IMR-90 (cell line): Measurements from ENCODE around the gene ZMIZ1. TPM values are rescaled to one million over a fixed set of nuclear protein-coding genes. Genes with fewer than 3 reads are reported as not detected.

Experiments
- ATAC-seq: fragments of 200-7000 bp; cut with Tn5 transposase; 2 replicates; pipeline ENCODE4 v1.9.1; 2020; ENCODE audit warnings: low read depth, mild to moderate bottlenecking, moderate library complexity
- BruUV-seq: library from RNA; stranded (reverse); fragments of 400-500 nt; replicated peaks from 2 replicates; lab custom pipeline; 2021; lab: Mats Ljungman, UMichigan
- CTCF ChIA-PET: fragments of 300-600 bp; formaldehyde crosslinking; extraction: SDS; loops from one replicate; lab custom pipeline; 2021; ENCODE audit warnings: antibody characterized with exemption; lab: Yijun Ruan, JAX
- POLR2A ChIA-PET: fragments of 300-600 bp; sonication (Branson Sonifier 250); formaldehyde crosslinking; loops from one replicate; lab custom pipeline; 2022; ENCODE audit warnings: antibody characterized with exemption; ENCODE audit not compliant: unreplicated experiment; lab: Charles Lee
- DNase-seq: peaks from one replicate; pipeline ENCODE4 v3.0.0; 2013
- H2AFZ ChIP-seq: replicated peaks from 2 replicates; pipeline ENCODE3; 2013; ENCODE audit warnings: low read length, mild to moderate bottlenecking; ENCODE audit not compliant: poor library complexity
- H2AK5ac ChIP-seq: 2 replicates; pipeline ENCODE4 v1.6.1; 2013; ENCODE audit warnings: low read depth, low read length, inconsistent platforms
- H2AK9ac ChIP-seq: replicated peaks from 2 replicates; pipeline ENCODE3; 2013; ENCODE audit warnings: mild to moderate bottlenecking, low read depth, low read length, moderate library complexity; ENCODE audit not compliant: poor library complexity
- H2BK120ac ChIP-seq: 2 replicates; pipeline ENCODE4 v1.6.1; 2013; ENCODE audit warnings: low read depth, low read length, inconsistent platforms
- H2BK15ac ChIP-seq: 3 replicates; pipeline ENCODE4 v1.6.1; 2013; ENCODE audit warnings: low read depth, low read length, inconsistent platforms
- H2BK20ac ChIP-seq: 2 replicates; pipeline ENCODE4 v1.6.1; 2013; ENCODE audit warnings: low read depth, mild to moderate bottlenecking, inconsistent platforms, low read length, moderate library complexity
- H2BK5ac ChIP-seq: 2 replicates; pipeline ENCODE4 v1.6.1; 2013; ENCODE audit warnings: mild to moderate bottlenecking, low read depth, low read length, inconsistent platforms; ENCODE audit not compliant: poor library complexity, severe bottlenecking
- H3K14ac ChIP-seq: replicated peaks from 2 replicates; pipeline ENCODE4 v1.6.1; 2013; ENCODE audit warnings: low read depth, low read length, inconsistent platforms
- H3K18ac ChIP-seq: 2 replicates; pipeline ENCODE4 v1.6.1; 2013; ENCODE audit warnings: low read depth, low read length, control low read depth
- H3K23ac ChIP-seq: 2 replicates; pipeline ENCODE4 v1.6.1; 2013; ENCODE audit warnings: low read depth, low read length, inconsistent platforms
- H3K27ac ChIP-seq: 2 replicates; pipeline ENCODE4 v1.5.1; 2013; ENCODE audit warnings: mild to moderate bottlenecking, control low read depth, low read length; ENCODE audit not compliant: insufficient read depth
- H3K27me3 ChIP-seq: 2 replicates; pipeline ENCODE4 v1.6.1; 2013; ENCODE audit warnings: low read length; ENCODE audit not compliant: control insufficient read depth, insufficient read depth
- H3K36me3 ChIP-seq: 2 replicates; pipeline ENCODE4 v1.6.1; 2013; ENCODE audit warnings: low read length, mixed read lengths; ENCODE audit not compliant: control insufficient read depth, insufficient read depth
- H3K4ac ChIP-seq: 2 replicates; pipeline ENCODE4 v1.6.1; 2013; ENCODE audit warnings: low read depth, low read length, inconsistent platforms
- H3K4me1 ChIP-seq: 2 replicates; pipeline ENCODE4 v1.6.1; 2013; ENCODE audit warnings: low read length, mixed read lengths; ENCODE audit not compliant: control insufficient read depth, insufficient read depth
- H3K4me2 ChIP-seq: 2 replicates; pipeline ENCODE4 v1.6.1; 2013; ENCODE audit warnings: low read depth, mild to moderate bottlenecking, control low read depth, low read length, moderate library complexity
- H3K4me3 ChIP-seq: 2 replicates; pipeline ENCODE4 v1.5.1; 2013; ENCODE audit warnings: low read depth, mild to moderate bottlenecking, control low read depth, low read length, moderate library complexity; ENCODE audit not compliant: insufficient read depth
- H3K56ac ChIP-seq: 2 replicates; pipeline ENCODE4 v1.6.1; 2013; ENCODE audit warnings: low read length, inconsistent platforms; ENCODE audit not compliant: insufficient read depth; ENCODE audit errors: extremely low read depth
- H3K79me1 ChIP-seq, 2 experiments: 2 replicates each; pipeline ENCODE4 v1.6.1; 2013; ENCODE audit warnings: low read length in 2 of 2, inconsistent platforms in 1 of 2, low read depth in 1 of 2
- H3K9ac ChIP-seq: 2 replicates; pipeline ENCODE4 v1.6.1; 2013; ENCODE audit warnings: low read depth, low read length, control low read depth
- H3K9me1 ChIP-seq: 2 replicates; pipeline ENCODE4 v1.6.1; 2013; ENCODE audit warnings: low read length, inconsistent platforms; ENCODE audit not compliant: insufficient read depth
- H3K9me3 ChIP-seq: 2 replicates; pipeline ENCODE4 v1.6.1; 2013; ENCODE audit warnings: low read length; ENCODE audit not compliant: control insufficient read depth, insufficient read depth
- H4K20me1 ChIP-seq: 2 replicates; pipeline ENCODE4 v1.6.1; 2013; ENCODE audit warnings: low read length, inconsistent platforms; ENCODE audit not compliant: insufficient read depth
- H4K5ac ChIP-seq: 2 replicates; pipeline ENCODE4 v1.6.1; 2013; ENCODE audit warnings: mild to moderate bottlenecking, low read depth, low read length, control low read depth
- H4K8ac ChIP-seq, 2 experiments: 2 replicates each; pipeline ENCODE4 v1.6.1; 2013; ENCODE audit warnings: low read depth in 2 of 2, low read length in 2 of 2, control low read depth in 1 of 2, inconsistent platforms in 1 of 2
- H4K91ac ChIP-seq: 2 replicates; pipeline ENCODE4 v1.6.1; 2013; ENCODE audit warnings: low read depth, low read length, inconsistent platforms; ENCODE audit not compliant: insufficient read depth
- BHLHE40 ChIP-seq: fragments of 150-350 bp; IDR thresholded peaks from 2 replicates; pipeline ENCODE4 v1.6.1; 2016; ENCODE audit warnings: mild to moderate bottlenecking, low read depth, low read length
- CEBPB ChIP-seq: IDR thresholded peaks from 2 replicates; pipeline ENCODE4 v1.6.1; 2012; ENCODE audit warnings: low read depth, low read length, improper control_type of control experiment
- CHD1 ChIP-seq: IDR thresholded peaks from 2 replicates; pipeline ENCODE4 v1.6.1; 2012; ENCODE audit warnings: low read depth, low read length, improper control_type of control experiment
- FOS ChIP-seq: fragments of 150-350 bp; IDR thresholded peaks from 2 replicates; pipeline ENCODE4 v1.6.1; 2016; ENCODE audit warnings: low read depth, low read length
- MAFK ChIP-seq: IDR thresholded peaks from 2 replicates; pipeline ENCODE4 v1.6.1; 2012; ENCODE audit warnings: low read depth, low read length, improper control_type of control experiment
- MAZ ChIP-seq: IDR thresholded peaks from 2 replicates; pipeline ENCODE4 v1.6.1; 2012; ENCODE audit warnings: low read depth, mild to moderate bottlenecking, low read length, improper control_type of control experiment, moderate library complexity, borderline replicate concordance
- MXI1 ChIP-seq: IDR thresholded peaks from 2 replicates; pipeline ENCODE4 v1.6.1; 2012; ENCODE audit warnings: low read depth, mild to moderate bottlenecking, low read length, moderate library complexity, borderline replicate concordance
- NFE2L2 ChIP-seq: fragments of 150-350 bp; IDR thresholded peaks from 2 replicates; pipeline ENCODE4 v1.6.1; 2016; ENCODE audit warnings: low read depth, mild to moderate bottlenecking, low read length
- RAD21 ChIP-seq: IDR thresholded peaks from 2 replicates; pipeline ENCODE4 v1.6.1; 2012; ENCODE audit warnings: low read length, improper control_type of control experiment
- RCOR1 ChIP-seq: IDR thresholded peaks from 2 replicates; pipeline ENCODE4 v1.6.1; 2012; ENCODE audit warnings: mild to moderate bottlenecking, low read length, improper control_type of control experiment; ENCODE audit not compliant: insufficient replicate concordance
- WGBS, 2 experiments: methylation state at CpG; one replicate each; pipeline versions ENCODE4 v1.1.5 to v1.1.7; 2013; ENCODE audit warnings: missing lambda C conversion rate in 2 of 2; ENCODE audit not compliant: insufficient read length in 1 of 2; ENCODE audit errors: extremely low coverage in 2 of 2; 5-methylcytosine and 5-hydroxymethylcytosine counted together
- dilution Hi-C: fragments of 300-500 bp; cut with HindIII; formaldehyde crosslinking; loops from one replicate; pipeline ENCODE4 v1.14.3; 2018; ENCODE audit warnings: low sequenced_read_pairs; ENCODE audit not compliant: unreplicated experiment
- in situ Hi-C: fragments of 300-500 bp; cut with MboI; formaldehyde crosslinking; loops from 3 replicates; pipeline ENCODE4 v1.14.3; 2019; ENCODE audit warnings: low sequenced_read_pairs, inconsistent platforms, mixed read lengths
- intact Hi-C: fragments of 100-400 bp; cut with micrococcal nuclease; formaldehyde crosslinking; loops from 2 replicates; pipeline ENCODE4 v1.10.0; 2022
- polyA plus RNA-seq, 3 experiments: library from polyadenylated mRNA; depleted of rRNA; stranded (reverse); fragments of >200 nt; gene quantifications; 2 replicates each; pipeline ENCODE4 v1.2.3, GENCODE V29; 2012; ENCODE audit warnings: low replicate concordance in 1 of 3
- total RNA-seq: library from RNA; depleted of rRNA; stranded (reverse); fragments of >200 nt; gene quantifications from 2 replicates; pipeline ENCODE4 v1.2.3, GENCODE V29; 2012
- TF ChIP-seq, protein P1 (sequence below): conservative IDR thresholded peaks from 2 replicates; pipeline ENCODE4 v1.5.1; 2012; ENCODE audit warnings: mild to moderate bottlenecking, low read depth, low read length, improper control_type of control experiment
- TF ChIP-seq, protein P2 (sequence below): fragments of 150-350 bp; IDR thresholded peaks from 2 replicates; pipeline ENCODE4 v1.6.1; 2017; ENCODE audit warnings: mild to moderate bottlenecking, antibody characterized with exemption, low read length, low read depth

ZMIZ1 gene
- total and polyA plus RNA-seq, 2 of the 4 experiments (the other 2 are of a cell fraction), result 6.6 to 48.7 TPM

DNA sequence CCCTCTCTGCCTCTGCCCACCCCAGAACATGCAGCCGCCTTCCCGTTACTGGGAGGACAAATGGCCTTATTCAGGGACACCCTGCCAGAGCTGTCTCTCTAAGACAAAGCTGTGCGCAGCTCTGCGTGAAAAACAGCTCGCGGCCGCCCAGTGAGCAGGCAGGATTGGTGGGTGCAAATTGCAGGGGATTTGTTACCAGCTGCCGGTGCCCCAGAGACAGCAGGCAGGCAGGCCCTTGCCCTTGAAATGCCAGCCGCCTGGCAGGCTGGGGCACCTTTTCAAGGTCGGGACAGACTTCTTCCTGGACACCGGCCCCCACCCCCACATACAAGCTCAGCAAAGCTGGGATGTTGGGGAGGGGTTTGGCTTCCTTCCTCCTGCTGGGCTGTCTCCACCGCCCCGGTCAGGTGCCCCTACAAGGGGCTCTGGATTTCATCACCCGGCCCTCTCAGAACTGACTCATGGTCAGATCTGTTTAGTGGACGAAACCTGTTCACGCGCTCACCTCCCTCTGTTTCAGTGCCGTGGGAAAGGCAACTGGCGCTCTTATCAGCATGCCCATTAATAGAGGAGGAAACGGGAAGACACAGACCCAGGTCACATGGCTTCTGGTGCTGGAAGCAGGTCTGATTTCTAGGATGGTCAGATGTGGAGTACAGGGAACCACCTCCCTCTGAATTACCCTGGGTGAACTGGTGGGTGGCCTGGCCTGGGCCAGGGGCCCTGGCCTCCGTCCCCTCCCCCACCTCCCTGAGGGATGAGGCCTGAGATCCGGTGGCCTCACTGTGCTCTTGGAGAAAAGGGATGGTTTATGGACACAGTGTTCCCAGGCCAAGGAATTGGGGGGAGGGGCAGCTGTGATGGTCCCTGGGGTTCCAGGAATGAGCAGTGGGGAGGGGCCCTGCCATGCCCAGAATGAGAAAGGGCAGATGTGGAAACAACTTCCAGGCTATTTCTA is 154.6 kb downstream of the ZMIZ1 start:
- Histone ChIP-seq H3K14ac (0 out of 2 replicates have a peak overlapping the region, but pooled peaks have one; percentile 36), H3K27ac (peak overlapping the region; percentile 35; the same call in 1 of the 2 replicates), H4K5ac (no peak overlapping the region), H3K4me1 (peaks cover 49% of the 10 kb centered on the region), H2BK15ac (no peak overlapping the region), H3K18ac (no peak overlapping the region), H3K4ac (peak overlapping the region; percentile 53; the same call in 1 of the 2 replicates), H4K20me1 (peaks cover 64% of the 10 kb centered on the region), H3K56ac (no peak overlapping the region; the same call in 1 of the 2 replicates), H2BK5ac (no peak overlapping the region), H3K79me1 (peaks cover 55 to 98% of the 10 kb centered on the region in 2 experiments), H2AK5ac (peak overlapping the region; percentile 82), H2AK9ac (peak overlapping the region; percentile 89), H3K4me3 (no peak overlapping the region), H4K8ac (no peak overlapping the region), H3K9ac (no peak overlapping the region), H3K27me3 (no peaks in the 10 kb centered on the region), H2AFZ (peak overlapping the region; percentile 8), H3K23ac (peak overlapping the region; percentile 51; the same call in 1 of the 2 replicates), H3K4me2 (no peak overlapping the region), H3K9me3 (no peaks in the 10 kb centered on the region), H4K91ac (peak overlapping the region; percentile 29; the same call in 1 of the 2 replicates), H2BK20ac (peak overlapping the region; percentile 9; the same call in 1 of the 2 replicates), H2BK120ac (peak overlapping the region; percentile 26; the same call in 1 of the 2 replicates), H3K36me3 (peaks cover 49% of the 10 kb centered on the region), H3K9me1 (peaks cover 34% of the 10 kb centered on the region)
- 28% methylated on average over 3 of the region's 22 CpGs; no CpG with 5 or more reads in 1 of the 2 experiments for WGBS, 2 experiments
- ChIA-PET CTCF (no interaction called here), POLR2A (no interaction called here)
- in situ Hi-C loops, result no loop called here
- dilution Hi-C loops, result no loop called here
- ATAC-seq (peak; percentile 6; the same call in 1 of the 2 replicates), DNase-seq (peak; percentile 86)
- TF ChIP-seq MXI1, result no peak
- TF ChIP-seq, protein P1, sequence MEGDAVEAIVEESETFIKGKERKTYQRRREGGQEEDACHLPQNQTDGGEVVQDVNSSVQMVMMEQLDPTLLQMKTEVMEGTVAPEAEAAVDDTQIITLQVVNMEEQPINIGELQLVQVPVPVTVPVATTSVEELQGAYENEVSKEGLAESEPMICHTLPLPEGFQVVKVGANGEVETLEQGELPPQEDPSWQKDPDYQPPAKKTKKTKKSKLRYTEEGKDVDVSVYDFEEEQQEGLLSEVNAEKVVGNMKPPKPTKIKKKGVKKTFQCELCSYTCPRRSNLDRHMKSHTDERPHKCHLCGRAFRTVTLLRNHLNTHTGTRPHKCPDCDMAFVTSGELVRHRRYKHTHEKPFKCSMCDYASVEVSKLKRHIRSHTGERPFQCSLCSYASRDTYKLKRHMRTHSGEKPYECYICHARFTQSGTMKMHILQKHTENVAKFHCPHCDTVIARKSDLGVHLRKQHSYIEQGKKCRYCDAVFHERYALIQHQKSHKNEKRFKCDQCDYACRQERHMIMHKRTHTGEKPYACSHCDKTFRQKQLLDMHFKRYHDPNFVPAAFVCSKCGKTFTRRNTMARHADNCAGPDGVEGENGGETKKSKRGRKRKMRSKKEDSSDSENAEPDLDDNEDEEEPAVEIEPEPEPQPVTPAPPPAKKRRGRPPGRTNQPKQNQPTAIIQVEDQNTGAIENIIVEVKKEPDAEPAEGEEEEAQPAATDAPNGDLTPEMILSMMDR, result no peak
- peak; percentile 16; the same call in 1 of the 2 replicates for TF ChIP-seq MAZ
- TF ChIP-seq CEBPB, result peak; percentile 84
- TF ChIP-seq NFE2L2, result no peak
- TF ChIP-seq BHLHE40, result peak; percentile 24; the same call in 1 of the 2 replicates
- no peak for TF ChIP-seq MAFK
- TF ChIP-seq, protein P2, sequence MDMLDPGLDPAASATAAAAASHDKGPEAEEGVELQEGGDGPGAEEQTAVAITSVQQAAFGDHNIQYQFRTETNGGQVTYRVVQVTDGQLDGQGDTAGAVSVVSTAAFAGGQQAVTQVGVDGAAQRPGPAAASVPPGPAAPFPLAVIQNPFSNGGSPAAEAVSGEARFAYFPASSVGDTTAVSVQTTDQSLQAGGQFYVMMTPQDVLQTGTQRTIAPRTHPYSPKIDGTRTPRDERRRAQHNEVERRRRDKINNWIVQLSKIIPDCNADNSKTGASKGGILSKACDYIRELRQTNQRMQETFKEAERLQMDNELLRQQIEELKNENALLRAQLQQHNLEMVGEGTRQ, result peak; percentile 44; the same call in 1 of the 2 replicates
- TF ChIP-seq CHD1, result no peak
- no peak for TF ChIP-seq RAD21
- peak; percentile 44; the same call in 1 of the 2 replicates for TF ChIP-seq FOS
- TF ChIP-seq RCOR1, result no peak
- intact Hi-C loops, result no loop called here
- BruUV-seq, result no TSS peak
